Adrenal gland (tissue), 12 donors: Measurements from ENCODE around the gene DPYD. TPM values are rescaled to one million over a fixed set of nuclear protein-coding genes. Genes with fewer than 3 reads are reported as not detected.
"Not testable (repeated sequence)": the region's sequence is repeated elsewhere in the genome, so short reads cannot be mapped to it uniquely, and the experiment has no call there.

Experiments
- DNase-seq, 7 donors: peaks; one replicate each; pipeline ENCODE4 v3.0.0-alpha.2; 2019 to 2020
- H3K27ac ChIP-seq, 5 donors: fragments of 200-600 bp; sonication (generic) in 4 of 5; 1 replicate in 3 of 5; 2 replicates in 2 of 5; pipeline versions ENCODE4 v1.5.1 to v1.8.0; 2016 to 2020; ENCODE audit warnings: mild to moderate bottlenecking in 1 of 5
- H3K27me3 ChIP-seq: fragments of 200-600 bp; 2 replicates; pipeline ENCODE4 v1.8.0; 2021
- H3K36me3 ChIP-seq, 2 donors: fragments of 200-600 bp; replicated peaks in 1 of 2; 1 replicate in 1 of 2; 2 replicates in 1 of 2; pipeline versions ENCODE4 v1.5.1 to v1.8.0; 2018 to 2022
- H3K4me1 ChIP-seq, 2 donors: fragments of 200-600 bp; replicated peaks in 1 of 2; 1 replicate in 1 of 2; 2 replicates in 1 of 2; pipeline versions ENCODE4 v1.5.1 to v1.8.0; 2018 to 2021
- H3K4me3 ChIP-seq, 4 donors: fragments of 200-600 bp; sonication (generic) in 3 of 4; one replicate each; pipeline ENCODE4 v1.5.1; 2016 to 2018
- H3K9me3 ChIP-seq, 3 donors: fragments of 200-600 bp; sonication (generic) in 1 of 3; replicated peaks in 1 of 3; 1 replicate in 2 of 3; 2 replicates in 1 of 3; pipeline versions ENCODE4 v1.5.1 to v1.8.0; 2016 to 2021
- POLR2A ChIP-seq, 2 donors: fragments of 450-650 bp; IDR thresholded peaks; one replicate each; pipeline ENCODE4 v1.6.1; 2017; ENCODE audit warnings: antibody characterized with exemption in 2 of 2, mild to moderate bottlenecking in 2 of 2, moderate library complexity in 1 of 2
- WGBS, 4 donors: extraction: QIAGEN DNeasy Blood & Tissue Kit in 2 of 4; methylation state at CpG; one replicate each; pipeline versions ENCODE4 v1.1.5 to v1.1.7; 2013 to 2017; 5-methylcytosine and 5-hydroxymethylcytosine counted together
- intact Hi-C, 2 donors: fragments of 100-400 bp; cut with DNase I; formaldehyde crosslinking; loops; one replicate each; pipeline versions ENCODE4 v1.14.1 to v1.15.0; 2022 to 2023
- polyA plus RNA-seq, 3 donors: library from polyadenylated mRNA; stranded (reverse); fragments of 200-250 nt in 2 of 3; fragments of 350-450 nt in 1 of 3; fragmentation: Illumina TruSeq in 1 of 3; extraction: RNeasy Lipid Tissue Mini Kit (QIAGEN cat#74804) in 1 of 3; gene quantifications; one replicate each; pipeline ENCODE4 v1.2.3, GENCODE V29; 2013 to 2014
- total RNA-seq, 9 donors: library from RNA; depleted of rRNA in 4 of 9; stranded (reverse); fragments of >200 nt in 4 of 9; fragments of 120-200 nt in 1 of 9; fragmentation: NEBNext Ultra II Directional in 1 of 9; extraction: Animal tissue kit (Norgen Biotek cat#: 25700) in 1 of 9; gene quantifications; one replicate each; pipeline versions ENCODE4 v1.1.0 to v1.2.4, GENCODE V29; 2013 to 2023
- TF ChIP-seq, protein P1 (sequence below), 6 experiments: fragments of 450-650 bp in 4 of 6; fragments of 200-600 bp in 2 of 6; sonication (generic) in 1 of 6; IDR thresholded peaks; 1 replicate in 5 of 6; 2 replicates in 1 of 6; pipeline versions ENCODE4 v1.5.1 to v1.8.0; 2016 to 2021; ENCODE audit warnings: antibody characterized with exemption in 6 of 6, mild to moderate bottlenecking in 2 of 6, moderate library complexity in 1 of 6
- donor health status: healthy with polysubstance abuse.
- donor health status: Bipolar disorder and iron deficiency.
- donor health status: DM: yes; HTN: yes; CAD: no.
- donor health status: DM: no; HTN: no; CAD: no.
- donor health status: DM: no; HTN: no; CAD: no.
- donor health status: DM: yes; HTN: yes; CAD: no.

Gene DPYD
- total and polyA plus RNA-seq, 12 donors = 6.6 to 73.1 (median 30.2) TPM

- H3K4me3 ChIP-seq = no peak overlapping the region
- no peak overlapping the region for H3K27ac ChIP-seq
- H3K36me3 ChIP-seq = no peaks in the 10 kb centered on the region
- TF ChIP-seq, protein P1, sequence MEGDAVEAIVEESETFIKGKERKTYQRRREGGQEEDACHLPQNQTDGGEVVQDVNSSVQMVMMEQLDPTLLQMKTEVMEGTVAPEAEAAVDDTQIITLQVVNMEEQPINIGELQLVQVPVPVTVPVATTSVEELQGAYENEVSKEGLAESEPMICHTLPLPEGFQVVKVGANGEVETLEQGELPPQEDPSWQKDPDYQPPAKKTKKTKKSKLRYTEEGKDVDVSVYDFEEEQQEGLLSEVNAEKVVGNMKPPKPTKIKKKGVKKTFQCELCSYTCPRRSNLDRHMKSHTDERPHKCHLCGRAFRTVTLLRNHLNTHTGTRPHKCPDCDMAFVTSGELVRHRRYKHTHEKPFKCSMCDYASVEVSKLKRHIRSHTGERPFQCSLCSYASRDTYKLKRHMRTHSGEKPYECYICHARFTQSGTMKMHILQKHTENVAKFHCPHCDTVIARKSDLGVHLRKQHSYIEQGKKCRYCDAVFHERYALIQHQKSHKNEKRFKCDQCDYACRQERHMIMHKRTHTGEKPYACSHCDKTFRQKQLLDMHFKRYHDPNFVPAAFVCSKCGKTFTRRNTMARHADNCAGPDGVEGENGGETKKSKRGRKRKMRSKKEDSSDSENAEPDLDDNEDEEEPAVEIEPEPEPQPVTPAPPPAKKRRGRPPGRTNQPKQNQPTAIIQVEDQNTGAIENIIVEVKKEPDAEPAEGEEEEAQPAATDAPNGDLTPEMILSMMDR (IDR thresholded peaks at IDR 0.05) = no peak
- TF ChIP-seq POLR2A (IDR thresholded peaks at IDR 0.05) = no peak
- H3K9me3 ChIP-seq = no peaks in the 10 kb centered on the region
- intact Hi-C loops = no loop called here
- peaks cover 7 to 9% of the 10 kb centered on the region in 2 donors for H3K4me1 ChIP-seq
- DNase-seq = no peak
- no peaks in the 10 kb centered on the region for H3K27me3 ChIP-seq
- 63 to 73% (median 71%) methylated on average over 2 of the region's 2 CpGs for WGBS, 4 donors
Observed at GRCh38 chr1:97351846-97352245, 569.0 kb downstream of the DPYD start.

GRCh38 chr1:97350662-97351061 is 570.2 kb downstream of the DPYD start:
- TF ChIP-seq, protein P1 (IDR thresholded peaks at IDR 0.05) = no peak
- TF ChIP-seq POLR2A (IDR thresholded peaks at IDR 0.05) = no peak
- Histone ChIP-seq H3K27me3 (no peaks in the 10 kb centered on the region), H3K4me1 (peaks cover 7 to 9% of the 10 kb centered on the region in 2 donors), H3K27ac (no peak overlapping the region), H3K9me3 (no peaks in the 10 kb centered on the region), H3K4me3 (no peak overlapping the region), H3K36me3 (no peaks in the 10 kb centered on the region)
- intact Hi-C loops = no loop called here
- 48 to 61% (median 54%) methylated on average over 2 of the region's 2 CpGs for WGBS, 4 donors
- no peak for DNase-seq

GRCh38 chr1:97350241-97350640 is 570.6 kb downstream of the DPYD start:
- H3K9me3 ChIP-seq = no peaks in the 10 kb centered on the region
- H3K27ac ChIP-seq = no peak overlapping the region
- no peak for DNase-seq
- TF ChIP-seq, protein P1 (IDR thresholded peaks at IDR 0.05) = no peak
- no peak for TF ChIP-seq POLR2A (IDR thresholded peaks at IDR 0.05)
- no peak overlapping the region for H3K4me3 ChIP-seq
- H3K4me1 ChIP-seq = peaks cover 7 to 9% of the 10 kb centered on the region in 2 donors
- H3K36me3 ChIP-seq = no peaks in the 10 kb centered on the region
- intact Hi-C loops = no loop called here
- no peaks in the 10 kb centered on the region for H3K27me3 ChIP-seq

- H3K9me3 ChIP-seq, H3K4me1 ChIP-seq, intact Hi-C loops, H3K36me3 ChIP-seq, DNase-seq, H3K4me3 ChIP-seq, H3K27me3 ChIP-seq, H3K27ac ChIP-seq: not testable (repeated sequence)
- WGBS, 4 donors = 100% methylated on average over 1 of the region's 1 CpG; no CpG with 5 or more reads in 2 of the 4 donors
Observed at GRCh38 chr1:97349794-97350193, 571.0 kb downstream of the DPYD start.

- 72 to 86% (median 78%) methylated on average over 3 of the region's 3 CpGs for WGBS, 4 donors
- intact Hi-C loops = no loop called here
- H3K9me3 ChIP-seq = peaks cover 0 to 4% (median 0%) of the 10 kb centered on the region in 3 donors
- H3K36me3 ChIP-seq = no peaks in the 10 kb centered on the region
- peaks cover 7 to 9% of the 10 kb centered on the region in 2 donors for H3K4me1 ChIP-seq
- no peak overlapping the region for H3K4me3 ChIP-seq
- no peak overlapping the region for H3K27ac ChIP-seq
- no peak for DNase-seq
- no peaks in the 10 kb centered on the region for H3K27me3 ChIP-seq
- TF ChIP-seq POLR2A (IDR thresholded peaks at IDR 0.05) = no peak
- TF ChIP-seq, protein P1 (IDR thresholded peaks at IDR 0.05) = no peak
Observed at GRCh38 chr1:97348599-97349265, 572.1 kb downstream of the DPYD start.
